Right atrium auricular region (tissue), 2 donors: ENCODE data around the gene RNLS. TPM values are rescaled to one million over a fixed set of nuclear protein-coding genes. Genes with fewer than 3 reads are reported as not detected.

Experiments used
- DNase-seq: peaks from one replicate; pipeline ENCODE4 v3.0.0-alpha.2; 2019; ENCODE audit warnings: low spot score
- H3K27ac ChIP-seq, 2 donors: fragments of 200-600 bp; sonication (generic); 1 replicate in 1 of 2; 2 replicates in 1 of 2; pipeline ENCODE4 v1.5.1; 2016 to 2019
- H3K27me3 ChIP-seq, 2 donors: fragments of 200-600 bp; sonication (generic); one replicate each; pipeline versions ENCODE4 v1.5.1 to v1.6.0; 2017 to 2019
- H3K36me3 ChIP-seq: fragments of 200-600 bp; sonication (generic); one replicate; pipeline ENCODE4 v1.5.1; 2016
- H3K4me1 ChIP-seq, 2 donors: fragments of 200-600 bp; sonication (generic); one replicate each; pipeline versions ENCODE4 v1.5.1 to v1.6.0; 2017 to 2019
- H3K4me3 ChIP-seq, 2 donors: fragments of 200-600 bp; sonication (generic); 1 replicate in 1 of 2; 2 replicates in 1 of 2; pipeline ENCODE4 v1.5.1; 2017 to 2019; ENCODE audit warnings: mild to moderate bottlenecking in 1 of 2, moderate library complexity in 1 of 2
- H3K9me3 ChIP-seq, 2 donors: fragments of 200-600 bp; sonication (generic); one replicate each; pipeline ENCODE4 v1.5.1; 2019
- CTCF ChIP-seq, 2 donors: fragments of 200-600 bp; sonication (generic); IDR thresholded peaks; one replicate each; pipeline ENCODE4 v1.5.1; 2019; ENCODE audit warnings: antibody characterized with exemption in 2 of 2
- total RNA-seq, 2 donors: library from RNA; depleted of rRNA; stranded (reverse); fragments of >200 nt; gene quantifications; one replicate each; pipeline ENCODE4 v1.1.0, GENCODE V29; 2016

The RNLS gene
- 10 to 100 TPM; 14.9 to 26.8 TPM for total RNA-seq

- Histone ChIP-seq H3K4me3 (peak within 1 kb of the TSS; percentile 71 to 74), H3K36me3 (no peaks in the 10 kb centered on the region), H3K27ac (peak within 1 kb of the TSS; percentile 91 to 97), H3K27me3 (no peaks in the 10 kb centered on the region), H3K9me3 (no peaks in the 10 kb centered on the region), H3K4me1 (peaks cover 0 to 5% of the 10 kb centered on the region in 2 donors)
- peak; percentile 90 to 92 for TF ChIP-seq CTCF (IDR thresholded peaks at IDR 0.05)
- DNase-seq: peak; percentile 72
Observed at GRCh38 chr10:88582806-88583583, at the start of gene RNLS. RNLS (minus strand) TSS chr10:88583318.

DNA sequence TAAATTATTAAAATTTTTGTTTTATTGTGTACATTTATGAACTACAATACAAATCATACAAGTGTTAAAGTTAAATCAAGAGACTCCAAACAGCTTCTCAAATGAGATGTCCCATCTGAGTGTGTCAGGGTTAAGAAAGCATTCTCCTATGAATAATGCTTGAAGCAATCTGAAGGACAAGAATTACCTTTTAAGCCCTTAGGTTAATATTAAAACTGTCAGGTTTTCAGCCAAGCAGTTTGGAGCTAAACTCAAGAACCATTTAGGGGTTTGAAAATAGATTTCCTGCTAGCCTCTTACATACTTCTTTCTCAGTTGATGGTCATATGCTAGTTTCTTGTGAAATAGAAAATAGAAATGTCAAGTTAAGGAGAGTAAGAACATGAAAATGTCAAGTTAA is 41.7 kb upstream of the RNLS start:
- no peaks in the 10 kb centered on the region for H3K36me3 ChIP-seq
- no peak overlapping the region for H3K4me3 ChIP-seq
- H3K27me3 ChIP-seq: no peaks in the 10 kb centered on the region
- H3K27ac ChIP-seq: no peak overlapping the region
- no peaks in the 10 kb centered on the region for H3K4me1 ChIP-seq
- peaks cover 0 to 10% of the 10 kb centered on the region in 2 donors for H3K9me3 ChIP-seq
- DNase-seq: no peak
- no peak for TF ChIP-seq CTCF (IDR thresholded peaks at IDR 0.05)

GRCh38 chr10:88623835-88624234 is 40.7 kb upstream of the RNLS start:
- Histone ChIP-seq H3K36me3 (no peaks in the 10 kb centered on the region), H3K4me1 (no peaks in the 10 kb centered on the region), H3K9me3 (peaks cover 0 to 10% of the 10 kb centered on the region in 2 donors), H3K27me3 (no peaks in the 10 kb centered on the region), H3K27ac (no peak overlapping the region), H3K4me3 (no peak overlapping the region)
- no peak for DNase-seq
- no peak for TF ChIP-seq CTCF (IDR thresholded peaks at IDR 0.05)

DNA sequence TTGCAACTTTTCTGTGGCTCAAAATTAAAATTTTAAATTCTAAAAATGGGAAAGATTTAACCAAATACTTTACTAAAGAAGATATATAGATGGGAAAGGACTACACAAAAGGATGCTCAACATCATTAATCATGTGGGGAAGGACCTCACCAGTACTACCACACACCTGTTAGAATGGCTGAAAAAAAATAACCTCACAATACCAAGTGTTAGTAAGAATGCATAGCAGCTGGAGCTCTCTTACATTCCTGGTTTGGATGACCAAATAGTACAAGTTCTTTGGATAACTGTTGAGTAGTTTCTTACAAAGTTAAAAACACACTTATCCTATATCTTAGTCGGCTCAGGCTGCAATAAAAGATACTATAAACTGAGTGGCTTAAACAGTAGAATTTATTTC is 37.3 kb upstream of the RNLS start:
- no peak overlapping the region for H3K27ac ChIP-seq
- H3K4me3 ChIP-seq: no peak overlapping the region
- H3K36me3 ChIP-seq: no peaks in the 10 kb centered on the region
- TF ChIP-seq CTCF (IDR thresholded peaks at IDR 0.05): no peak
- H3K27me3 ChIP-seq: no peaks in the 10 kb centered on the region
- H3K9me3 ChIP-seq: peaks cover 0 to 4% of the 10 kb centered on the region in 2 donors
- H3K4me1 ChIP-seq: no peaks in the 10 kb centered on the region
- no peak for DNase-seq

- Histone ChIP-seq H3K4me3 (no peak overlapping the region), H3K36me3 (no peaks in the 10 kb centered on the region), H3K27ac (no peak overlapping the region), H3K4me1 (no peaks in the 10 kb centered on the region), H3K9me3 (peaks cover 0 to 9% of the 10 kb centered on the region in 2 donors), H3K27me3 (no peaks in the 10 kb centered on the region)
- no peak for DNase-seq
- TF ChIP-seq CTCF (IDR thresholded peaks at IDR 0.05): no peak
Observed at GRCh38 chr10:88618496-88618895, 35.4 kb upstream of the RNLS start.
